ENCODE measurements around the gene NR5A2.

DNA sequence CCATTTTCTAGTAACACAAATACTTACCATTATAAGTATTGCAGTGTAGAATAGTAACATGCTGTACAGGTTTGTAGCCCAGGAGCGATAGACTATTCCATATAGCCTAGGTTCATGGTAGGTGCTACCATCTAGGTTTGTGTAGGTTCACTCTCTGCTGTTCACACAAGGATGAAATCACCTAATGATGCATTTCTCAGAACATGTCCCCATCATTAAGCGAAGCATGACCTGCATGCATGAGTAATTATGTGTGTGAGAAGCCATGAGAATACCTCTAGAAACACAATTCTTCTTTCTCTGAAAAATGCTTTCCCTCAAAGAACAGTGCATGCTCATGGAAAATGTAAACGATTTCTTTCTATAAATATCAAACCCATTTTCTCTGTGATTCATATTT is 69.3 kb downstream of the NR5A2 start:
- no peak for TF ChIP-seq EZH2 (IDR thresholded peaks at IDR 0.05)
- TF ChIP-seq EZH2phosphoT487 (IDR thresholded peaks at IDR 0.05): no peak
- TF ChIP-seq, protein P1, sequence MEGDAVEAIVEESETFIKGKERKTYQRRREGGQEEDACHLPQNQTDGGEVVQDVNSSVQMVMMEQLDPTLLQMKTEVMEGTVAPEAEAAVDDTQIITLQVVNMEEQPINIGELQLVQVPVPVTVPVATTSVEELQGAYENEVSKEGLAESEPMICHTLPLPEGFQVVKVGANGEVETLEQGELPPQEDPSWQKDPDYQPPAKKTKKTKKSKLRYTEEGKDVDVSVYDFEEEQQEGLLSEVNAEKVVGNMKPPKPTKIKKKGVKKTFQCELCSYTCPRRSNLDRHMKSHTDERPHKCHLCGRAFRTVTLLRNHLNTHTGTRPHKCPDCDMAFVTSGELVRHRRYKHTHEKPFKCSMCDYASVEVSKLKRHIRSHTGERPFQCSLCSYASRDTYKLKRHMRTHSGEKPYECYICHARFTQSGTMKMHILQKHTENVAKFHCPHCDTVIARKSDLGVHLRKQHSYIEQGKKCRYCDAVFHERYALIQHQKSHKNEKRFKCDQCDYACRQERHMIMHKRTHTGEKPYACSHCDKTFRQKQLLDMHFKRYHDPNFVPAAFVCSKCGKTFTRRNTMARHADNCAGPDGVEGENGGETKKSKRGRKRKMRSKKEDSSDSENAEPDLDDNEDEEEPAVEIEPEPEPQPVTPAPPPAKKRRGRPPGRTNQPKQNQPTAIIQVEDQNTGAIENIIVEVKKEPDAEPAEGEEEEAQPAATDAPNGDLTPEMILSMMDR (IDR thresholded peaks at IDR 0.05): no peak

All from neural progenitor cell (in vitro differentiated cells).